Ishikawa (cell line): Measurements from ENCODE around the gene NCEH1.
A peak's percentile ranks its signal among the peaks of the same experiment; 100 is the strongest.

Experiments
- CEBPB ChIP-seq: IDR thresholded peaks from 2 replicates; pipeline ENCODE4 v1.6.1; 2012
- CREB1 ChIP-seq: IDR thresholded peaks from 2 replicates; pipeline ENCODE4 v1.6.1; 2012; ENCODE audit warnings: low read depth
- EGR1 ChIP-seq: IDR thresholded peaks from 2 replicates; pipeline ENCODE4 v1.6.1; 2012
- EP300 ChIP-seq: IDR thresholded peaks from 2 replicates; pipeline ENCODE4 v1.6.1; 2012; ENCODE audit warnings: borderline replicate concordance
- FOXM1 ChIP-seq: IDR thresholded peaks from 2 replicates; pipeline ENCODE4 v1.6.1; 2012; ENCODE audit warnings: low read depth, borderline replicate concordance
- NFIC ChIP-seq: IDR thresholded peaks from 2 replicates; pipeline ENCODE4 v1.6.1; 2012
- RAD21 ChIP-seq: IDR thresholded peaks from 2 replicates; pipeline ENCODE4 v1.6.1; 2012; ENCODE audit warnings: low read depth
- REST ChIP-seq: IDR thresholded peaks from 2 replicates; pipeline ENCODE4 v1.6.1; 2012; ENCODE audit warnings: low read depth, mild to moderate bottlenecking
- TAF1 ChIP-seq: IDR thresholded peaks from 2 replicates; pipeline ENCODE4 v1.6.1; 2012; ENCODE audit warnings: low read depth, mild to moderate bottlenecking
- TCF12 ChIP-seq: IDR thresholded peaks from 2 replicates; pipeline ENCODE4 v1.6.1; 2012; ENCODE audit warnings: low read depth
- YY1 ChIP-seq: IDR thresholded peaks from 2 replicates; pipeline ENCODE4 v1.6.1; 2012; ENCODE audit warnings: low read depth
- ZBTB7A ChIP-seq: IDR thresholded peaks from 2 replicates; pipeline ENCODE4 v1.6.1; 2012; ENCODE audit warnings: low read depth
- TF ChIP-seq, protein P1 (sequence below): IDR thresholded peaks from 2 replicates; pipeline ENCODE4 v1.6.1; 2012

NCEH1 gene

GRCh38 chr3:172595664-172596393 is 115.0 kb downstream of the NCEH1 start:
- TF ChIP-seq CEBPB (no peak), RAD21 (peak; percentile 65), FOXM1 (no peak), EP300 (no peak), TAF1 (no peak), YY1 (no peak)

DNA sequence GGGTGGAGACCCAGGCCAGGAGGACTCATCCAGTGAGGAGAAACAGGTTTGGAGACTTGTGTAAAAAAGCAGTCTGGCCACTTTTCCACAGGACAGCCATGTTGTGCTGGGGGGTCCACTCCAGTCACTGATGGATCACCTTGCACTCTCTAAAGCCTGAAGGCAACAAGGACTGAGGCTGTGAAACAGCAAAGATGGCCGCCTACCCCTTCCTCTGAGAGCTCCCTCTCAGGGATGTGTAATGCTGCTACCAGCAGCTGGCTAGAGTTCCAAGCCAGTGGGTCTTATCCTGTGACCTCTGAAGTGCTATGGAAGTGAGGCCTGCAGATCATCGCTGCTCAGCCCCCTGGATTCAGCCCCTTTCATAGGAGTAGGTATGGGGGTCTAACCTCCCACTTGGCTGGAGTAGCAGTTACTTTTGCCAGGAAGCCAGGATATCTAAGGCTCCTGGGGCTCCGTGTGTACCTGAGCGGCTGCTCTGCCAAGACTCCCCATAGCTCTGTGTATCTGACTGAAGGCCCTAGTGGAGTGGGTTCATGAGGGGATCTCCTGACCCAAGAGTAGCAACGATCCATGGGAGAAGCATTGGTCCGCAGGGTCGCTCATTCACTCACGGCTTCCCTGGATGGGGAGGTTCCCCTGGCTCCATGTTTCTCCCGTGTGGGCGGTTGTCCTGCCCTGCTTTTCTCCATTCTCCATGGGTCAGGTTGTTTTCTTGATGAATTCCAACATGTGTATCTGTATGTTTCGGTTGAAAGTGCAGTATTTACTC is 117.8 kb downstream of the NCEH1 start:
- TF ChIP-seq TCF12: no peak
- TF ChIP-seq ZBTB7A: no peak
- TF ChIP-seq EGR1: no peak
- no peak for TF ChIP-seq NFIC
- TF ChIP-seq REST: no peak
- no peak for TF ChIP-seq TAF1

GRCh38 chr3:172591876-172592771 is 118.7 kb downstream of the NCEH1 start:
- TF ChIP-seq CEBPB (no peak), FOXM1 (no peak)
- TF ChIP-seq, protein P1, sequence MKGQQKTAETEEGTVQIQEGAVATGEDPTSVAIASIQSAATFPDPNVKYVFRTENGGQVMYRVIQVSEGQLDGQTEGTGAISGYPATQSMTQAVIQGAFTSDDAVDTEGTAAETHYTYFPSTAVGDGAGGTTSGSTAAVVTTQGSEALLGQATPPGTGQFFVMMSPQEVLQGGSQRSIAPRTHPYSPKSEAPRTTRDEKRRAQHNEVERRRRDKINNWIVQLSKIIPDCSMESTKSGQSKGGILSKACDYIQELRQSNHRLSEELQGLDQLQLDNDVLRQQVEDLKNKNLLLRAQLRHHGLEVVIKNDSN: no peak

- TF ChIP-seq ZBTB7A (no peak), FOXM1 (no peak), TAF1 (no peak)
Measured at GRCh38 chr3:172591125-172591605, 119.7 kb downstream of the NCEH1 start.

DNA sequence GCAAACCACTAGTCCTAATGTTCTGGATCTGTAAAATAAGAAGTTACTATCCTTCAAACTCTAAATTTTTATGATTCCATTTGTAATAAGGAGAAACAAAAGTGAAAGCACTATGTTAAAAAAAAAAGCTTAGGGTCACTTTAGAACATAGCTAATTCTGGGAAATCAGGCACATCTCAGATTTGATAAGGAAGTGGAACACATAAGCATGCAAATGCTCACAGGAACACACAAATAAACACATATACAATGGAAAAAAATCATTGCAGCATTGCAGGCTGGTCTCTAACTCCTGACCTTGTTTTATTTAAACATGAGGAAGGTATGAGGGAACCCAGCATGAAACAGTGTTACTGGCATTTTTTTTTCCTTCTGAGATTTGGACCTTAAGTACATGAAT is 124.4 kb downstream of the NCEH1 start:
- TF ChIP-seq RAD21: no peak
- no peak for TF ChIP-seq TAF1

GRCh38 chr3:172585954-172586353 is 124.9 kb downstream of the NCEH1 start:
- TF ChIP-seq EGR1: no peak
- no peak for TF ChIP-seq CREB1
- no peak for TF ChIP-seq EP300
- no peak for TF ChIP-seq REST

DNA sequence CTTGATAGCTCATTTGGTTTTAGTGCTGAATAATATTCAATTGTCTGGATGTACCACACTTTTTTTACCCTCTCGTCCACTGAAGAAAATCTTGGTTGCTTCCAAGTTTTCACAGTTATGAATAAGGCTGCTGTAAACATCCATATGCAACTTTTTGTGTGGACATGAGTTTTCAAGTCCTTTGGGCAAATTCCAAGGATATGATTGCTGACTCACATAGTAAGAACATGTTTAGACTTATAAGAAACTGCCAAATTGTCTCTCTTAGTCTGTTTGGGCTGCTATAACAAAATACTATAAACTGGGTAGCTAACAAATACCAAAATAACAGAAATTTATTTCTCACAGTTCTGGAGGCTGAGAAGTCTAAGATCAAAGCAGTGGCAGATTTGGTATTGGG is 128.2 kb downstream of the NCEH1 start:
- no peak for TF ChIP-seq FOXM1
